CD8-positive, alpha-beta memory T cell (primary cell): ENCODE data around the gene EXOC4. TPM values are rescaled to one million over a fixed set of nuclear protein-coding genes. Genes with fewer than 3 reads are reported as not detected.

Experiments
- CTCF ChIA-PET: fragments of 350-600 bp; sonication (Branson Sonifier 250); formaldehyde crosslinking; loops from one replicate; lab custom pipeline; 2021; ENCODE audit warnings: antibody characterized with exemption; lab: Charles Lee
- POLR2A ChIA-PET: fragments of 350-600 bp; sonication (Branson Sonifier 250); formaldehyde crosslinking; loops from one replicate; lab custom pipeline; 2021; ENCODE audit warnings: antibody characterized with exemption; lab: Charles Lee
- DNase-seq, 5 donors: peaks; one replicate each; pipeline versions ENCODE4 v3.0.0 to v3.0.0-alpha.2; 2020 to 2022; ENCODE audit warnings: mixed read lengths in 1 of 5
- H3K27ac ChIP-seq: one replicate; pipeline ENCODE4 v1.7.0; 2013; ENCODE audit warnings: low read depth, mild to moderate bottlenecking, low read length, moderate library complexity
- H3K27me3 ChIP-seq: 2 replicates; pipeline ENCODE4 v1.7.0; 2013; ENCODE audit warnings: low read length, mild to moderate bottlenecking; ENCODE audit not compliant: insufficient read depth, poor library complexity, severe bottlenecking
- H3K36me3 ChIP-seq: 2 replicates; pipeline ENCODE4 v1.7.0; 2013; ENCODE audit warnings: mild to moderate bottlenecking, low read length, moderate library complexity; ENCODE audit not compliant: insufficient read depth
- H3K4me1 ChIP-seq: 2 replicates; pipeline ENCODE4 v1.7.0; 2013; ENCODE audit warnings: mild to moderate bottlenecking, low read length, moderate library complexity; ENCODE audit not compliant: insufficient read depth
- H3K4me3 ChIP-seq: 2 replicates; pipeline ENCODE4 v1.7.0; 2013; ENCODE audit warnings: mild to moderate bottlenecking, low read length
- H3K9me3 ChIP-seq: 2 replicates; pipeline ENCODE4 v1.7.0; 2013; ENCODE audit warnings: mild to moderate bottlenecking, low read length
- H3K27ac Mint-ChIP-seq, 8 donors: one replicate each; pipeline ENCODE4 v1.8.0; 2020 to 2021; ENCODE audit warnings: mixed read lengths in 8 of 8, mild to moderate bottlenecking in 6 of 8, inconsistent platforms in 3 of 8, moderate library complexity in 3 of 8
- H3K27me3 Mint-ChIP-seq, 2 donors: one replicate each; pipeline ENCODE4 v1.8.0; 2020 to 2021; ENCODE audit warnings: mixed read lengths in 2 of 2, mild to moderate bottlenecking in 1 of 2, moderate library complexity in 1 of 2
- H3K36me3 Mint-ChIP-seq, 3 donors: one replicate each; pipeline ENCODE4 v1.8.0; 2020 to 2021; ENCODE audit warnings: mixed read lengths in 3 of 3, inconsistent platforms in 1 of 3, mild to moderate bottlenecking in 1 of 3
- H3K4me1 Mint-ChIP-seq, 3 donors: one replicate each; pipeline ENCODE4 v1.8.0; 2020 to 2021; ENCODE audit warnings: mixed read lengths in 3 of 3, inconsistent platforms in 1 of 3, mild to moderate bottlenecking in 1 of 3
- H3K4me3 Mint-ChIP-seq, 7 donors: one replicate each; pipeline ENCODE4 v1.8.0; 2020 to 2021; ENCODE audit warnings: mixed read lengths in 7 of 7, mild to moderate bottlenecking in 6 of 7, moderate library complexity in 4 of 7, inconsistent platforms in 2 of 7
- H3K9me3 Mint-ChIP-seq, 5 donors: one replicate each; pipeline ENCODE4 v1.8.0; 2020 to 2022; ENCODE audit warnings: mixed read lengths in 5 of 5, mild to moderate bottlenecking in 3 of 5, moderate library complexity in 2 of 5, inconsistent platforms in 1 of 5
- polyA plus RNA-seq: library from polyadenylated mRNA; unstranded; fragments of 300-500 nt; fragmentation: Illumina TruSeq; gene quantifications from one replicate; pipeline ENCODE4 v1.2.3, GENCODE V29; 2021
- total RNA-seq, 2 experiments: library from RNA; stranded (reverse); gene quantifications; one replicate each; pipeline ENCODE4 v1.2.3, GENCODE V29; 2021

EXOC4 gene
- total and polyA plus RNA-seq, 3 experiments from 2014 or later: 34.5 to 53.2 (median 50.3) TPM

DNA sequence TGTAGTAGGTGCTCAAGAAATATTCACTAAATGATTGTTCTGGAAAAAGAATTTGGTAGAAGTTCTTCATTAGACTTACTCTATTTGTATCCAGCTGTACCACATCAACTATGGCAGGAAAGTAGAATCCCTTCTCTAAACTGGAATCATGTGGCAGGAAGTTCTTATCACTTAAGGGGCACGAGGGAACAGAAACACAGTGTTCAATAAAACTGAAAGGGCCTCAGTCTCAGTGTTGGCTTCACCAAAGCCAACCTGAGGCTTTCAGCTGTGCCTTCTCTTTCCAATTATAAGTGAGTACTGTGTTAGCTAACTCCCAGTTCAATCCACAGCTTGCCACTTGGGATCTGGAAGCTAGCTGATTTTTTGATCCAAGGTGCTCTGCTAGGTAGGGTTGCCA, 616.7 kb downstream of the EXOC4 start:
- Mint-ChIP-seq H3K4me1 (peaks cover 32 to 54% (median 51%) of the 10 kb centered on the region in 3 donors), H3K27me3 (no peaks in the 10 kb centered on the region), H3K27ac (peak overlapping the region in 1 of 8 donors; percentile 7), H3K36me3 (peaks cover 0 to 9% (median 3%) of the 10 kb centered on the region in 3 donors), H3K9me3 (no peaks in the 10 kb centered on the region), H3K4me3 (no peak overlapping the region)
- ChIA-PET CTCF (no interaction called here), POLR2A (no interaction called here)
- DNase-seq: no peak
- no peak overlapping the region for H3K27ac ChIP-seq
- no peaks in the 10 kb centered on the region for H3K4me1 ChIP-seq
- no peak overlapping the region for H3K4me3 ChIP-seq
- H3K27me3 ChIP-seq: no peaks in the 10 kb centered on the region
- no peaks in the 10 kb centered on the region for H3K9me3 ChIP-seq
- H3K36me3 ChIP-seq: no peaks in the 10 kb centered on the region

GRCh38 chr7:133871757-133872156, 618.9 kb downstream of the EXOC4 start:
- no peaks in the 10 kb centered on the region for H3K4me1 ChIP-seq
- POLR2A ChIA-PET: no interaction called here
- Mint-ChIP-seq H3K36me3 (peaks cover 0 to 13% (median 3%) of the 10 kb centered on the region in 3 donors), H3K4me1 (peaks cover 41 to 69% (median 68%) of the 10 kb centered on the region in 3 donors), H3K27me3 (no peaks in the 10 kb centered on the region), H3K4me3 (no peak overlapping the region), H3K9me3 (no peaks in the 10 kb centered on the region), H3K27ac (no peak overlapping the region)
- no peaks in the 10 kb centered on the region for H3K36me3 ChIP-seq
- H3K27me3 ChIP-seq: no peaks in the 10 kb centered on the region
- no peak overlapping the region for H3K27ac ChIP-seq
- H3K9me3 ChIP-seq: no peaks in the 10 kb centered on the region
- CTCF ChIA-PET: no interaction called here
- no peak overlapping the region for H3K4me3 ChIP-seq
- no peak for DNase-seq

GRCh38 chr7:133873187-133873586, 620.3 kb downstream of the EXOC4 start:
- CTCF ChIA-PET: no interaction called here
- Histone ChIP-seq H3K27ac (no peak overlapping the region), H3K4me1 (no peaks in the 10 kb centered on the region), H3K36me3 (no peaks in the 10 kb centered on the region), H3K9me3 (no peaks in the 10 kb centered on the region), H3K4me3 (no peak overlapping the region), H3K27me3 (no peaks in the 10 kb centered on the region)
- no peak for DNase-seq
- peaks cover 41 to 70% (median 68%) of the 10 kb centered on the region in 3 donors for H3K4me1 Mint-ChIP-seq
- H3K36me3 Mint-ChIP-seq: peaks cover 0 to 18% (median 9%) of the 10 kb centered on the region in 3 donors
- H3K9me3 Mint-ChIP-seq: peaks cover 0 to 3% (median 0%) of the 10 kb centered on the region in 5 donors
- peak overlapping the region in 6 of 8 donors; percentile 26 to 80 (median 52) for H3K27ac Mint-ChIP-seq
- peak overlapping the region in 4 of 7 donors; percentile 21 to 57 (median 42) for H3K4me3 Mint-ChIP-seq
- POLR2A ChIA-PET: no interaction called here
- no peaks in the 10 kb centered on the region for H3K27me3 Mint-ChIP-seq

DNA sequence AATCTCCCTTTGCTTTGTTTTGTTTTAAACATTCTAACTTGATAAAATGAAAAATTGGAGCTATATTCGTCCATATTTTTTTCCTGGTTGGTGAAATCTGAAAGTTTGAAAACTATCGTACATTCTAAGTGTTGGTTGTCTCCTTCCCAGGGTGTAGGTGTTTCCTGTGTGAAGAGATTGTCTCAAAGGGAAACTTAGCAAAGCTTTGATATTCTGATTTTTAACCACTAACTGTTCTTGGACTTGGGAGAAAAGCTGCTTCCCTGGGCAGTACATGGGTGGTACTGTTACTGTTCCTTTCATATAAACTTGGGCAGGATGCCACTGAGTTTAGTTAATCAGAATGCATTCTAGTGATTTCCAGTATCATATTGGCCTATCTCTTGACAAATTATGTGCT, 620.8 kb downstream of the EXOC4 start:
- Mint-ChIP-seq H3K4me1 (peaks cover 41 to 70% (median 68%) of the 10 kb centered on the region in 3 donors), H3K4me3 (peak overlapping the region in 5 of 7 donors; percentile 2 to 56 (median 21)), H3K27me3 (no peaks in the 10 kb centered on the region), H3K27ac (peak overlapping the region in 4 of 8 donors; percentile 32 to 80 (median 64)), H3K9me3 (peaks cover 0 to 3% (median 0%) of the 10 kb centered on the region in 5 donors), H3K36me3 (peaks cover 0 to 17% (median 9%) of the 10 kb centered on the region in 3 donors)
- no peaks in the 10 kb centered on the region for H3K36me3 ChIP-seq
- no peaks in the 10 kb centered on the region for H3K9me3 ChIP-seq
- no peaks in the 10 kb centered on the region for H3K27me3 ChIP-seq
- DNase-seq: no peak
- ChIA-PET POLR2A (no interaction called here), CTCF (no interaction called here)
- no peaks in the 10 kb centered on the region for H3K4me1 ChIP-seq
- no peak overlapping the region for H3K4me3 ChIP-seq
- H3K27ac ChIP-seq: no peak overlapping the region

DNA sequence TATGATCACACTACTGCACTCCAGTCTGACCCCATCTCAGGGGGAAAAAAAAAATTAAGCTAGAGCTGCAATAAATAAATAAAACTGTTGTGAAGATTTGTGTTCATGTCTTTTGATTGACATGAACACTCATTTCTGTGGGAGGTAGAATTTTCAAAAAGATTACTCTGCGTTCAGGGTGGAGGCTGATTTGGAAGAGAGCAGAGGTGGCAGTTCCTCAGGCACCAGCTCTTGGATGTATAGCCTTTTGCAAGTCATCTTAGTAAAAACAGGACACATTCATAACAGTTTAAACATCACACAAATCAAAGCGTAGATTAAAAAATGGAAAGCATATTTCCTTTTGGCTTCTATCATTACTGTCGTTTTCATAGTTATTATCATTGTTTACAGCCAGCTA, 630.7 kb downstream of the EXOC4 start:
- no peak for DNase-seq
- CTCF ChIA-PET: no interaction called here
- H3K4me1 ChIP-seq: no peaks in the 10 kb centered on the region
- Mint-ChIP-seq H3K27ac (no peak overlapping the region), H3K36me3 (peaks cover 0 to 15% (median 3%) of the 10 kb centered on the region in 3 donors), H3K27me3 (no peaks in the 10 kb centered on the region), H3K4me1 (peaks cover 0 to 3% (median 0%) of the 10 kb centered on the region in 3 donors), H3K4me3 (no peak overlapping the region), H3K9me3 (peaks cover 0 to 3% (median 0%) of the 10 kb centered on the region in 5 donors)
- no peaks in the 10 kb centered on the region for H3K9me3 ChIP-seq
- H3K4me3 ChIP-seq: no peak overlapping the region
- no peaks in the 10 kb centered on the region for H3K27me3 ChIP-seq
- POLR2A ChIA-PET: no interaction called here
- H3K36me3 ChIP-seq: no peaks in the 10 kb centered on the region
- no peak overlapping the region for H3K27ac ChIP-seq

DNA sequence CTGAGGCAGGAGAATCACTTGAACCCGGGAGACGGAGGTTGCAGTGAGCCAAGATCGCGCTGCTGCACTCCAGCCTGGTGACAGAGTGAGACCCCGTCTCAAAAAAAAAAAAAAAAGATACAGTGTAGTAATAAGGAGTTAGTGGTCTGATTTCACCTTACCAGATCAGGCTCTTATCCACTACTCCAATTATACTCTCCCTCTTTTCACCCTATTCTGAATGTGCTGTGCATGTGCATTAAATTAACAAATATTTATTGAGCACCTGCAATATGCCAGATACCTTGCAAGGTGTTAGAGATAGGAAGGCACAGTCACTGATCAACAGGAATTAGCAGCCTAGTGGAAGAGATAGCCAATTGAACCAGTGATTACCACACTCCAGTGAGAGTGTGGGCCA, 632.3 kb downstream of the EXOC4 start:
- Histone ChIP-seq H3K36me3 (no peaks in the 10 kb centered on the region), H3K27me3 (no peaks in the 10 kb centered on the region), H3K4me3 (no peak overlapping the region), H3K9me3 (no peaks in the 10 kb centered on the region), H3K4me1 (no peaks in the 10 kb centered on the region), H3K27ac (no peak overlapping the region)
- Mint-ChIP-seq H3K27ac (no peak overlapping the region), H3K27me3 (no peaks in the 10 kb centered on the region), H3K9me3 (peaks cover 2 to 9% (median 3%) of the 10 kb centered on the region in 5 donors), H3K4me1 (no peaks in the 10 kb centered on the region), H3K4me3 (no peak overlapping the region), H3K36me3 (peaks cover 0 to 4% (median 0%) of the 10 kb centered on the region in 3 donors)
- POLR2A ChIA-PET: no interaction called here
- CTCF ChIA-PET: no interaction called here
- DNase-seq: no peak

GRCh38 chr7:133886086-133886485, 633.2 kb downstream of the EXOC4 start:
- peaks cover 2 to 9% (median 3%) of the 10 kb centered on the region in 5 donors for H3K9me3 Mint-ChIP-seq
- H3K4me3 Mint-ChIP-seq: no peak overlapping the region
- H3K4me1 Mint-ChIP-seq: no peaks in the 10 kb centered on the region
- ChIA-PET POLR2A (no interaction called here), CTCF (no interaction called here)
- Histone ChIP-seq H3K9me3 (no peaks in the 10 kb centered on the region), H3K4me1 (no peaks in the 10 kb centered on the region), H3K36me3 (no peaks in the 10 kb centered on the region), H3K4me3 (no peak overlapping the region), H3K27me3 (no peaks in the 10 kb centered on the region), H3K27ac (no peak overlapping the region)
- H3K36me3 Mint-ChIP-seq: peaks cover 0 to 4% (median 0%) of the 10 kb centered on the region in 3 donors
- no peak overlapping the region for H3K27ac Mint-ChIP-seq
- no peaks in the 10 kb centered on the region for H3K27me3 Mint-ChIP-seq
- no peak for DNase-seq

DNA sequence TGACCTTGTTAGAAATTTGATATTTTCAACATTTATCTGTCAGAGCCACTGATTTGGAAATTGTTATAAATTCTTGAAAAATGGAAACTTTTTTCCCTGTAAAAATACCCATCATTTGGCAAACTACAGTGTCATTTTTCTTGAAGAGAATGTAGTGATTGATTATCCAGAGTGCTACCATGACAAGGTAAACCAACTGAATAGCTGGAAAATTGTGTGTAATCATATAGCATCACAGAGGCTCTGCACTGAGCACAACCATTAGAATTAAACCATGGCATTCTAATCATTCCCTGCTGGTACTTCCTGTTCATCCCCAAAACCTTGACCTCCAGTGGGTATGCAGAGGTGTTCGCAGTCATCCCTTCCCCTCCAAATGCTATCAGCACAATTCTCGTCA, 633.9 kb downstream of the EXOC4 start:
- POLR2A ChIA-PET: no interaction called here
- Mint-ChIP-seq H3K4me3 (no peak overlapping the region), H3K27me3 (no peaks in the 10 kb centered on the region), H3K4me1 (no peaks in the 10 kb centered on the region), H3K27ac (no peak overlapping the region), H3K9me3 (peaks cover 2 to 9% (median 3%) of the 10 kb centered on the region in 5 donors), H3K36me3 (peaks cover 0 to 4% (median 0%) of the 10 kb centered on the region in 3 donors)
- CTCF ChIA-PET: no interaction called here
- no peak overlapping the region for H3K27ac ChIP-seq
- no peak for DNase-seq
- no peaks in the 10 kb centered on the region for H3K4me1 ChIP-seq
- H3K36me3 ChIP-seq: no peaks in the 10 kb centered on the region
- no peaks in the 10 kb centered on the region for H3K9me3 ChIP-seq
- no peak overlapping the region for H3K4me3 ChIP-seq
- no peaks in the 10 kb centered on the region for H3K27me3 ChIP-seq
